Gastrocnemius medialis (tissue), 4 donors: ENCODE results near the gene HIGD1C. TPM values are rescaled to one million over a fixed set of nuclear protein-coding genes. Genes with fewer than 3 reads are reported as not detected.
"Not testable (repeated sequence)": the region's sequence is repeated elsewhere in the genome, so short reads cannot be mapped to it uniquely, and the experiment has no call there.

Experiments used
- ATAC-seq, 2 donors: fragments of 150-250 bp; one replicate each; pipeline ENCODE4 v1.9.1; 2016
- DNase-seq, 2 donors: peaks; one replicate each; pipeline ENCODE4 v3.0.0-alpha.2; 2019
- H3K27ac ChIP-seq, 4 donors: fragments of 200-600 bp; sonication (generic); 1 replicate in 1 of 4; 2 replicates in 3 of 4; pipeline ENCODE4 v1.5.1; 2016 to 2018; ENCODE audit warnings: mild to moderate bottlenecking in 2 of 4, moderate library complexity in 1 of 4
- H3K27me3 ChIP-seq, 3 donors: fragments of 200-600 bp; sonication (generic) in 2 of 3; 1 replicate in 1 of 3; 2 replicates in 2 of 3; pipeline versions ENCODE4 v1.5.1 to v1.6.0; 2016 to 2019; ENCODE audit warnings: mild to moderate bottlenecking in 1 of 3, moderate library complexity in 1 of 3
- H3K36me3 ChIP-seq, 2 donors: fragments of 200-600 bp; sonication (generic) in 1 of 2; one replicate each; pipeline ENCODE4 v1.5.1; 2017 to 2018
- H3K4me1 ChIP-seq, 2 donors: fragments of 200-600 bp; sonication (generic) in 1 of 2; one replicate each; pipeline ENCODE4 v1.5.1; 2016 to 2017; ENCODE audit warnings: mild to moderate bottlenecking in 2 of 2
- H3K4me3 ChIP-seq, 4 donors: fragments of 200-600 bp; sonication (generic) in 3 of 4; 1 replicate in 1 of 4; 2 replicates in 3 of 4; pipeline ENCODE4 v1.5.1; 2016 to 2019; ENCODE audit warnings: mild to moderate bottlenecking in 2 of 4
- H3K9me3 ChIP-seq, 3 donors: fragments of 200-600 bp; sonication (generic) in 2 of 3; 1 replicate in 1 of 3; 2 replicates in 2 of 3; pipeline ENCODE4 v1.5.1; 2016 to 2019
- CTCF ChIP-seq, 5 experiments: fragments of 450-650 bp in 3 of 5; fragments of 200-600 bp in 2 of 5; sonication (generic) in 2 of 5; IDR thresholded peaks in 4 of 5; conservative IDR thresholded peaks in 1 of 5; 1 replicate in 4 of 5; 2 replicates in 1 of 5; pipeline ENCODE4 v1.5.1; 2016 to 2019; ENCODE audit warnings: antibody characterized with exemption in 5 of 5, mild to moderate bottlenecking in 3 of 5, moderate library complexity in 3 of 5
- POLR2A ChIP-seq, 2 donors: fragments of 450-650 bp; IDR thresholded peaks; one replicate each; pipeline ENCODE4 v1.6.1; 2017; ENCODE audit warnings: antibody characterized with exemption in 2 of 2, mild to moderate bottlenecking in 2 of 2, moderate library complexity in 2 of 2
- in situ Hi-C, 4 donors: fragments of 200-750 bp; cut with MboI; loops; one replicate each; pipeline versions ENCODE4 v1.15.0 to v1.8.0; 2017; ENCODE audit warnings: low sequenced_read_pairs in 4 of 4
- intact Hi-C: fragments of 100-400 bp; cut with DNase I; formaldehyde crosslinking; loops from one replicate; pipeline ENCODE4 v1.15.1; 2023; ENCODE audit warnings: low total_unique reads
- total RNA-seq, 4 donors: library from RNA; depleted of rRNA; stranded (reverse); fragments of >200 nt; gene quantifications; one replicate each; pipeline versions ENCODE4 v1.1.0 to v1.2.3, GENCODE V29; 2016

Gene HIGD1C
- total RNA-seq, 4 donors from 2014 or later = not detected

- intact Hi-C loops = no loop called here
- no peak overlapping the region for H3K27ac ChIP-seq
- peak; percentile 48 to 60 for ATAC-seq
Measured at GRCh38 chr12:50948798-50949197, 3.5 kb upstream of the HIGD1C start.

GRCh38 chr12:50949801-50950302, 2.5 kb upstream of the HIGD1C start:
- Histone ChIP-seq H3K27ac (no peak overlapping the region), H3K36me3 (no peaks in the 10 kb centered on the region), H3K4me3 (no peak overlapping the region), H3K9me3 (no peaks in the 10 kb centered on the region), H3K4me1 (peaks cover 16 to 17% of the 10 kb centered on the region in 2 donors), H3K27me3 (no peaks in the 10 kb centered on the region)
- intact Hi-C loops = no loop called here
- no peak for ATAC-seq
- no peak for TF ChIP-seq POLR2A (IDR thresholded peaks at IDR 0.05)
- no peak for TF ChIP-seq CTCF (IDR thresholded peaks at IDR 0.05 in 4 of 5, conservative IDR thresholded peaks at IDR 0.05 in 1 of 5)
- no peak for DNase-seq
- in situ Hi-C loops = no loop called here

More at GRCh38 chr12:50948798-50949197, 3.5 kb upstream of the HIGD1C start:
- H3K27me3 ChIP-seq = no peaks in the 10 kb centered on the region
- in situ Hi-C loops = no loop called here
- no peak overlapping the region for H3K4me3 ChIP-seq
- TF ChIP-seq CTCF (IDR thresholded peaks at IDR 0.05 in 4 of 5, conservative IDR thresholded peaks at IDR 0.05 in 1 of 5) (no peak), POLR2A (IDR thresholded peaks at IDR 0.05) (no peak)
- no peaks in the 10 kb centered on the region for H3K9me3 ChIP-seq
- DNase-seq = no peak
- H3K36me3 ChIP-seq = no peaks in the 10 kb centered on the region
- peaks cover 10% of the 10 kb centered on the region in 2 donors for H3K4me1 ChIP-seq

DNA sequence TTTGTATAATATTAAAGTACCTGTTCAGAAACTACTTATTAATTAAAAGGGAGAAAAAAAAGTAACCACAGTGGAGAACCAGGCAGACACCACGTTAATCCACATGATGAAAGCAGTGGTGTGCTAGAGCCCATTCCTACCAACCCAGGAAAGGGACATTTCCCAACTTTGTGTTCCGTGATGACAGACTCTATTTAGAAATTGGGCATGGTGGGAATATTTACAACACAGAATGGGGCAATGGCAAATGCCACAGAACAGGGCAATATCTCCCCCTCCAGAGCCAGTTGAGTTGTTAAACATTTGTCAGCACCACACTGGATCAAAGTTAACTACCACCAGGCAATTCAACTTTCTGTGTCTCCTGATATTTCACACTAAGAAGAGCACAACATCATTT, 1.2 kb upstream of the HIGD1C start:
- no peaks in the 10 kb centered on the region for H3K27me3 ChIP-seq
- in situ Hi-C loops (no loop called here), intact Hi-C loops (no loop called here)
- no peaks in the 10 kb centered on the region for H3K36me3 ChIP-seq
- H3K27ac ChIP-seq = no peak overlapping the region
- peaks cover 16 to 22% of the 10 kb centered on the region in 2 donors for H3K4me1 ChIP-seq
- H3K9me3 ChIP-seq = no peaks in the 10 kb centered on the region
- peak; percentile 64 to 71 for ATAC-seq
- no peak overlapping the region for H3K4me3 ChIP-seq
- DNase-seq = no peak
- TF ChIP-seq CTCF (IDR thresholded peaks at IDR 0.05 in 4 of 5, conservative IDR thresholded peaks at IDR 0.05 in 1 of 5) (no peak), POLR2A (IDR thresholded peaks at IDR 0.05) (no peak)

DNA sequence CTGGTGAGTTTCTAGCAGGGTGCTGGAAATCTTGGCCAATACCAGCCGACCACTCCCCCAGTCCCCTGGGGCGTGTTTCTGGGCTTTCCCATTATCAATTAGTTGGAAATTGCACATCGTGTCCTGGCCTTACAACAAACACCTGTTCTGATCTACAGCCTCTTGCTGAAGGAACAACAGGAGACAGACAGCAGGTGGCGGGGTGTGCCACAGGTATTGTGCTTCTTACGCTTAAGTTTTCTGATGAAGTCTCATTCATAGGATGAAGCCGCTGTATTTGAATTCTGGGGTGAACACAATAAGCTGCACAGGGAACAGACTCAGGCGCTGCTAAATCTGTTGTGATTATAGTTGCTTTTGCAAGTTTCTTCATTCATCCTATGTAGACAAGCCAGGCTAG, 703 bp downstream of the HIGD1C start:
- ATAC-seq (no peak), DNase-seq (no peak)
- no peak for TF ChIP-seq CTCF (IDR thresholded peaks at IDR 0.05 in 4 of 5, conservative IDR thresholded peaks at IDR 0.05 in 1 of 5)
- TF ChIP-seq POLR2A (IDR thresholded peaks at IDR 0.05) = no peak
- no peak overlapping the region for H3K4me3 ChIP-seq
- intact Hi-C loops (no loop called here), in situ Hi-C loops (no loop called here)
- no peaks in the 10 kb centered on the region for H3K27me3 ChIP-seq
- H3K27ac ChIP-seq = no peak overlapping the region
- no peaks in the 10 kb centered on the region for H3K36me3 ChIP-seq
- H3K9me3 ChIP-seq = no peaks in the 10 kb centered on the region
- H3K4me1 ChIP-seq = peaks cover 10 to 18% of the 10 kb centered on the region in 2 donors

- H3K9me3 ChIP-seq, H3K36me3 ChIP-seq, in situ Hi-C loops, intact Hi-C loops, H3K4me3 ChIP-seq, H3K27me3 ChIP-seq: not testable (repeated sequence)
- ATAC-seq = peak; percentile 27 to 45
- peak overlapping the region in 3 of 4 donors; percentile 21 to 48 (median 48) for H3K27ac ChIP-seq
- H3K4me1 ChIP-seq = peaks cover 6 to 12% of the 10 kb centered on the region in 2 donors
- peak in 1 of 2 donors; percentile 45 for DNase-seq
Measured at GRCh38 chr12:50954789-50955188, 2.4 kb downstream of the HIGD1C start.
